ENCODE data around the gene OVOL2.
"Not testable (repeated sequence)": the region's sequence is repeated elsewhere in the genome, so short reads cannot be mapped to it uniquely, and the experiment has no call there.

The OVOL2 gene

GRCh38 chr20:18057101-18057993 lies at the start of gene OVOL2:
Gene OVOL2 (minus strand): TSS chr20:18057916. CDS start chr20:18057634, 282 bp downstream.
- no peak for FAIRE-seq
- DNase-seq (ENCODE audit: extremely low spot score, insufficient read length, low read depth), result no peak

GRCh38 chr20:18103497-18103896 lies 45.8 kb upstream of the OVOL2 start:
- FAIRE-seq, result no peak
- DNase-seq (ENCODE audit: extremely low spot score, insufficient read length, low read depth), result no peak

- DNase-seq (ENCODE audit: extremely low spot score, insufficient read length, low read depth), result no peak
- no peak for FAIRE-seq
Measured at GRCh38 chr20:18101125-18101810, 43.6 kb upstream of the OVOL2 start.

DNA sequence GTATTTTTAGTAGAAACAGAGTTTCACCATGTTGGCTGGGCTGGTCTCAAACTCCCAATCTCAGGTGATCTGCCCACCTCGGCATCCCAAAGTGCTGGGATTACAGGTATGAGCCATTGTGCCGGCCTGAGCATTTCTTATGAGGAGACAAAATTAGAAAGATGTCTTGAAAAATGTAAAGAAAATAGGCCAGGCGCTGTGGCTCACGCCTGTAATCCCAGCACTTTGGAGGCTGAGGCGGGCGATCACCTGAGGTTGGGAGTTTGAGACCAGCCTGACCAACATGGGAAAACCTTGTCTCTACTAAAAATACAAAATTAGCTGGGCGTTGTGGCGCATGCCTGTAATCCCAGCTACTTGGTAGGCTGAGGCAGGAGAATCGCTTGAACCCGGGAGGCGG lies 42.9 kb upstream of the OVOL2 start:
- not testable (repeated sequence) for DNase-seq (ENCODE audit: extremely low spot score, insufficient read length, low read depth); FAIRE-seq

- DNase-seq (ENCODE audit: extremely low spot score, insufficient read length, low read depth) (no peak), FAIRE-seq (no peak)
Measured at GRCh38 chr20:18094191-18094590, 36.5 kb upstream of the OVOL2 start.

GRCh38 chr20:18093388-18093787 lies 35.7 kb upstream of the OVOL2 start:
- no peak for FAIRE-seq
- DNase-seq (ENCODE audit: extremely low spot score, insufficient read length, low read depth), result no peak

GRCh38 chr20:18092890-18093289 lies 35.2 kb upstream of the OVOL2 start:
- FAIRE-seq (no peak), DNase-seq (ENCODE audit: extremely low spot score, insufficient read length, low read depth) (no peak)

GRCh38 chr20:18091623-18092022 lies 33.9 kb upstream of the OVOL2 start:
- DNase-seq (ENCODE audit: extremely low spot score, insufficient read length, low read depth) (no peak), FAIRE-seq (no peak)

- no peak for FAIRE-seq
- no peak for DNase-seq (ENCODE audit: extremely low spot score, insufficient read length, low read depth)
Measured at GRCh38 chr20:18090477-18090876, 32.8 kb upstream of the OVOL2 start.

- no peak for DNase-seq (ENCODE audit: extremely low spot score, insufficient read length, low read depth)
- FAIRE-seq, result no peak
Measured at GRCh38 chr20:18090044-18090443, 32.3 kb upstream of the OVOL2 start.

DNA sequence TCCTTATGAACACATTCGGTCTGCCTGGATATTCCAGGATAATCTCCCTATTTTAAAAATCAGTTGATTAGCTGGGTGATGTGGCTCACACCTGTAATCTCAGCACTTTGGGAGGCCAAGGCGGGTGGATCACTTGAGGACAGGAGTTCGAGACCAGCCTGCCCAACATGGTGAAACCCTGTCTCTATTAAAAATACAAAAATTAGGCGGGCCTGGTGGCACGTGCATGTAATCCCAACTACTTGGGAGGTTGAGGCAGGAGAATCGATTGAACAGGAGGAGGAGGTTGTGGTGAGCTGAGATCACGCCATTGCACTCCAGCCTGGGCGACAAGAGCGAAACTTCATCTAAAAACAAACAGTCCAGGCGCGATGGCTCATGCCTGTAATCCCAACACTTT lies 31.1 kb upstream of the OVOL2 start:
- not testable (repeated sequence) for DNase-seq (ENCODE audit: extremely low spot score, insufficient read length, low read depth); FAIRE-seq

DNA sequence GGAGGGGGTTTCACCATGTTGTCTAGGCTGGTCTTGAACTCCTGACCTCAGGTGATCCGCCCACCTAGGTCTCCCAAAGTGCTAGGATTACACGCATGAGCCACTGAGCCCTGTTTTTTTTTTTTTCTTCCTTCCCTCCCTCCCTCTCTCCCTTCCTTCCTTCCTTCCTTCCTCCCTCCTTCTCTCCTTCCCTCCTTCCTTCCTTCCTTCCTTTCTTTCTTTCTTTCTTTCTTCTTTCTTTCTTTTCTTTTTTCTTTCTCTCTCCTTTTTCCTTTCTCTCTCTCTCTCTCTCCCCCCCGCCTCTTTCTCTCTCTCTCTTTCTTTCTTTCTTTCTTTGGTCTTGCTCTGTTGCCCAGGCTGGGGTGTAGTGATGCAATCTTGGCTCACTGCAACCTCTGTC lies 30.6 kb upstream of the OVOL2 start:
- FAIRE-seq; DNase-seq (ENCODE audit: extremely low spot score, insufficient read length, low read depth): not testable (repeated sequence)

GRCh38 chr20:18087054-18087453 lies 29.3 kb upstream of the OVOL2 start:
- no peak for FAIRE-seq
- DNase-seq (ENCODE audit: extremely low spot score, insufficient read length, low read depth), result no peak

- DNase-seq (ENCODE audit: extremely low spot score, insufficient read length, low read depth); FAIRE-seq: not testable (repeated sequence)
Measured at GRCh38 chr20:18080836-18081235, 23.1 kb upstream of the OVOL2 start.

DNA sequence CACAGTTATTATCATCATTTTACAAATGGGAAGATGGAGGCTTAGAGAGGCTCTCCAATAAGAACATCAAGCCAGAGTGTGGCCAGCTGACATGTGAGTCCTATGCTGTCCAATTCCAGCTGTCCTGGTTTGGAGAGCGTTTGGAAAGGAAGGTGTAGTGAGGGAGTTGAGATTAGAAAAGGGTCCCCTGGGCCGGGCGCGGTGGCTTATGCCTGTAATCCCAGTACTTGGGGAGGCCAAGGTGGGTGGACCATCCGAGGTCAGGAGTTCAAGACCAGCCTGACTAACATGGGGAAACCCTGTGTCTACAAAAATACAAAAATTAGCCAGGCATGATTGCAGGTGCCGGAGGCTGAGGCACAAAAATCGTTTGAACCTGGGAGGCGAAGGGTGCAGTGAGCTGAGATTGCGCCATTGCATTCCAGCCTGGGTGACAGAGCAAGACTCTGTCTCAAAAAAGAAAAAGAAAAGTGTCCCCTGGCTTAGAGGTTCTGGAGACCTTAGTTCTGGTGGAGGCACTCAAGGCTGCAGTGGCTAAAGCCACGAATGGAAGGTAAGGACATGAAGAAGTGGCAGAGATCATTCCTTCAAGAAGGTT lies 22.1 kb upstream of the OVOL2 start:
- FAIRE-seq, result no peak
- DNase-seq (ENCODE audit: extremely low spot score, insufficient read length, low read depth), result no peak

GRCh38 chr20:18077157-18077556 lies 19.4 kb upstream of the OVOL2 start:
- DNase-seq (ENCODE audit: extremely low spot score, insufficient read length, low read depth) (no peak), FAIRE-seq (no peak)

- FAIRE-seq, result no peak
- no peak for DNase-seq (ENCODE audit: extremely low spot score, insufficient read length, low read depth)
Measured at GRCh38 chr20:18072532-18072931, 14.8 kb upstream of the OVOL2 start.

DNA sequence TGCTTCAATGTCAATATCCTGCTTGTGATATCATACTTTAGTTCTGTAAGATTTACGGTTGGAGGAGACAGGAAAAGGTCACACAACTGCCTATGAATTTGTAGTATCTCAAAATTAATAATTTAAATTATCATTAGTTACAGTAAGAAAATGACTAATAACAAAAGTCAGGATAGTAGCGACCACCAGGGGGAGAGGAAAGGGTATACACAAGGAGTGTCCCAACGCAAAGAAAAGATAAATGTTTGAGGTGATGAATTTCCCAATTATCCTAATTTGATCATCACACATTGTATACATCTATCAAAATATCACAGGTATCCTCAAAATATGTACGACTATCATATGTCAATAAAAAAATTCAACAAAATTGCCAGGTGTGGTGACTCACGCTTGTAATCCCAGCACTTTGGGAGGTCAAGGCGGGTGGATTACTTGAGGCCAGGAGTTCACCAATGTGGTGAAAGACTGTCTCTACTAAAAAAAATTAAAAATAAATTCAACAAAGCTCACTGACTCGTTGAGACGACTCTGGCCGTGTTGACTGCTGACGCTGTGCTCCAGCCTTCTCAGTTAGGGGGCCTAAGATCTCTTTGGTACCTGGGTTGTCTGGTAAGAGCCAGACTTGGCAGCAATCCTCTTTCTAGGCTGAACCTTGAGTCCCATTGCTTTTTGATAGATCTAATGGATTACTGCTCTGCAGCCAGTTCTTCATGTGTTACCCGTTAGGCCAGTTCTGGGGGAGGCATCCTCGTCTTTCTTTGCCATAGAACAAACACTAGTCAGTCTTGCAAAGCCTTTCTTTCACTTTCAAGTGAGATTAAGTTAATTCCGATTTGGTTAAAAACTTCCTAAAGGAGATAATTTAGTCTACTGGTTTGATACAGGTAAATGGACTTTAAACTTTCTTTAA lies 9.0 kb upstream of the OVOL2 start:
- no peak for DNase-seq (ENCODE audit: extremely low spot score, insufficient read length, low read depth)

GRCh38 chr20:18063676-18064075 lies 6.0 kb upstream of the OVOL2 start:
- DNase-seq (ENCODE audit: extremely low spot score, insufficient read length, low read depth) (no peak), FAIRE-seq (no peak)

More for the DNA sequence above, 9.0 kb upstream of the OVOL2 start:
- no peak for FAIRE-seq

DNA sequence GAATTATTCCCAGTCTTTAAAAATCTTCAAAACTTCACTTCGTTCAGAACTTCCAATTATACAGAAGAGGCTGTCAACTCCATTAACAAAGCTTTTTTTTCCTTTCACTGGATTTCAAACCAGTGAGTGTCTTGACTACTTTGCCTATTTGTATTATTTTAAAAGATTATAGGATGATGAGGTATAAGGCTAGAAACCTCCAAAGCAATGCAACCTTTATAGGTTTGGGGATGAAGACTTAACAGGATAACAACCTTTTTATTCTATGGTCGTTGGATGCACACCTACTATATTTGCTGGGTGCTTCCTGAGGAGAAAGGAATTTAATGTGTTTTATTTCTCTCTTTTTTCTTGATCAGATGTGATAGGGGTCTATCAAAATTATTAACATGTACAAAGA lies 1.9 kb upstream of the OVOL2 start:
- DNase-seq (ENCODE audit: extremely low spot score, insufficient read length, low read depth) (no peak), FAIRE-seq (no peak)
